ENCODE results near the gene CD79A.
"Not testable (repeated sequence)": the region's sequence is repeated elsewhere in the genome, so short reads cannot be mapped to it uniquely, and the experiment has no call there.

CD79A gene

GRCh38 chr19:41869374-41869955, 7.6 kb upstream of the CD79A start:
- DNase-seq (ENCODE audit: low read depth) = no peak
- TF ChIP-seq, protein P1, sequence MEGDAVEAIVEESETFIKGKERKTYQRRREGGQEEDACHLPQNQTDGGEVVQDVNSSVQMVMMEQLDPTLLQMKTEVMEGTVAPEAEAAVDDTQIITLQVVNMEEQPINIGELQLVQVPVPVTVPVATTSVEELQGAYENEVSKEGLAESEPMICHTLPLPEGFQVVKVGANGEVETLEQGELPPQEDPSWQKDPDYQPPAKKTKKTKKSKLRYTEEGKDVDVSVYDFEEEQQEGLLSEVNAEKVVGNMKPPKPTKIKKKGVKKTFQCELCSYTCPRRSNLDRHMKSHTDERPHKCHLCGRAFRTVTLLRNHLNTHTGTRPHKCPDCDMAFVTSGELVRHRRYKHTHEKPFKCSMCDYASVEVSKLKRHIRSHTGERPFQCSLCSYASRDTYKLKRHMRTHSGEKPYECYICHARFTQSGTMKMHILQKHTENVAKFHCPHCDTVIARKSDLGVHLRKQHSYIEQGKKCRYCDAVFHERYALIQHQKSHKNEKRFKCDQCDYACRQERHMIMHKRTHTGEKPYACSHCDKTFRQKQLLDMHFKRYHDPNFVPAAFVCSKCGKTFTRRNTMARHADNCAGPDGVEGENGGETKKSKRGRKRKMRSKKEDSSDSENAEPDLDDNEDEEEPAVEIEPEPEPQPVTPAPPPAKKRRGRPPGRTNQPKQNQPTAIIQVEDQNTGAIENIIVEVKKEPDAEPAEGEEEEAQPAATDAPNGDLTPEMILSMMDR (conservative IDR thresholded peaks at IDR 0.05; ENCODE audit: low read depth, low read length) = no peak

GRCh38 chr19:41870401-41870873, 6.6 kb upstream of the CD79A start:
- no peak overlapping the region for H3K4me3 ChIP-seq (ENCODE audit: low read length)
- DNase-seq (ENCODE audit: low read depth) = no peak
- TF ChIP-seq, protein P1 (conservative IDR thresholded peaks at IDR 0.05; ENCODE audit: low read depth, low read length) = no peak

More at GRCh38 chr19:41869374-41869955, 7.6 kb upstream of the CD79A start:
- no peak overlapping the region for H3K4me3 ChIP-seq (ENCODE audit: low read length)

DNA sequence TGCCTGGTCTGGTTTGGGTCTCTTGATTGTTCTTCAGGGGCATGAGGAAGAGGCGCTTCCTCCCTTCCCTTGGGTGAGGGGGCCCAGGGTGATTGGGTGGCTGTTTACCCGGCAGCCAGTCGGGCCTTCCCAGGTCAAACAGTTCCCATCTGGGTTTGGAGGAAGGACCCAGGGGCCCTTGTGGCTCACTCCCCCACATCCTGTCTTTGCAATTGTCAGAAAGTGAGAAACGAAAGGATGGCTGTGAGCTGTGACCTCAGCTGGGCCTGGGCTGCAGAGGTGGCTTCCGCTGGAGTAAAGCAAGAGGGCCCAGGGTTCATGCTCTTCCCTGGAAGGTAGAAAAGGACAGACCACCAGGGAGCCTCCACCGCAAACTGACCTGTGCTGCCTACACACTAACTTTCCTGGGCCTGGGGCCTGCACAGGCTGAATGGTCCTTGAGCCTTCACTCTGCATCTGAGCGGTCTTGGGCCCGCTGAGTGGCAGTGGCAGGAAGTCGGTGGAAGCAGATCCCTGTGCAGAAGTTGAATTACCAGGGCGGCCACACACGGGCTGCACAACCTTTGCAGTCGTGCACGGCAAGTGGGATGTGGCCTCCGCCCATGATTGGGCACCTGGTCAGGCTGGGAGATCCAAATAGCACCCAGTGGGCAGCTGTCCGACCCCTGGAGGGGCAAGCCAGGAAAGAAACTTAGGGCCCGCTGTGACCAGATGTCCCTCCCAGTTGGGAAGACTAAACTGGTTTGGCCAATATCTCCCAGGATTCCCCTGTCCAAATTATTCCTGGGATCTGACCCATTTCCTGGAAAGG, 5.3 kb upstream of the CD79A start:
- H3K4me3 ChIP-seq (ENCODE audit: low read length) = no peak overlapping the region
- no peak for DNase-seq (ENCODE audit: low read depth)
- TF ChIP-seq, protein P1 (conservative IDR thresholded peaks at IDR 0.05; ENCODE audit: low read depth, low read length) = no peak

DNA sequence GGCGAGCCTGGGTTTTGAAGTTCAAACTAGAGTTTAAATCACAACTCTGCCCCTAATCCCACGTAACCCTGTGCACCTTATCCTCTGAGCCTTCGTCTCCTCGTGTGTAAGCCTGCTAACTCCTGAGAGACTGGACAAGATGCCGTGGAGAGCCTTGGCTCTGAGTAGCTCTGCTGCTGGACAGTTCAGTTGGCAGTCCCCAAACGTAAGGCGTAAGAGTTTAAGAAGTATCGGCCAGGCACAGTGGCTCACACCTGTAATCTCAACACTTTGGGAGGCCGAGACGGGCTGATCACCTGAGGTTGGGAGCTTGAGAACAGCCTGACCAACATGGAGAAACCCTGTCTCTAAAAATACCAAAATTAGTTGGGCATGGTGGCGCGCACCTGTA, 4.7 kb upstream of the CD79A start:
- TF ChIP-seq, protein P1 (conservative IDR thresholded peaks at IDR 0.05; ENCODE audit: low read depth, low read length) = no peak
- DNase-seq (ENCODE audit: low read depth) = no peak
- no peak overlapping the region for H3K4me3 ChIP-seq (ENCODE audit: low read length)

DNA sequence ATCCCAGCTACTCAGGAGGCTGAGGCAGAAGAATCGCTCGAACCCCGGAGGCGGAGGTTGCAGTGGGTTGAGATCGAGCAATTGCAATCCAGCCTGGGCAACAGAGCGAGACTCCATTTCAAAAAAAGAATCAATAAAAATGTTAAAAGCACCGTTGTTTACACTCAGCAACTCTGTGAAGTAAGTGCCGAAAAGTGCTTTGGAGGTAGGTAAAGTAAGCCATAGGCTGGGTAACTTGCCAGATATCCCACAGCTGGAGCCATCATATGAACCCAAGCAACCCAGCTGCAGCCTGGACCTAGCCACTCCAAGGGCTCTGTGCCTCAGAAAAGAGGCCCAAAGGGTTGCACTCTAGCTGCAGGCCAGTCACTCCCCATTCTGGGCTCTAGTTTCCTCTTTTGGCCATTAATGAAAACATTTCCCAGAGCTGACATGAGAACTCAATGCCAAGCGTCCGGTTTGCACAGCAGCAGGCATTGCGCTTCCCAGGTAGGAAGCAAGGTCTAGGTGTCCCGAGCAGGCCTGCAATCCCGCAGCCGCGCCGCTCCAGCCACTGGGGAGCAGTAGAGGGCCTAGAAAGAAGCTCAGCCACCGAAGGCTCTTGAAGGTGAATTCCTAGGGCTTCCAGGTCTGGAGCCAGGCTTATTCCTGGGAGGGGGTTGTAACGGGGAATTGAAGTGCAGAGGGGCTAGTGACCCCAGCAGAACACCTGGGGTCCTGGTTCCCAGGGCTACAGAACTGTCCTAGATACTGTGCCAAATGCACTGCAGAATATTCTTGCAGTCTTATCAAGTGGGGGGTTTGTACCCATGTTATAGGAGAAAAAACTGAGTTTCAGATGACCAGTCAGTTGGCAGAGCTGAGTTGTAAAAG, 4.1 kb upstream of the CD79A start:
- TF ChIP-seq, protein P1 (conservative IDR thresholded peaks at IDR 0.05; ENCODE audit: low read depth, low read length) = peak; percentile 82
- DNase-seq (ENCODE audit: low read depth) = no peak

GRCh38 chr19:41875973-41876372, 1.1 kb upstream of the CD79A start:
- DNase-seq (ENCODE audit: low read depth); H3K4me3 ChIP-seq (ENCODE audit: low read length): not testable (repeated sequence)

More for the DNA sequence above, 4.1 kb upstream of the CD79A start:
- H3K4me3 ChIP-seq (ENCODE audit: low read length) = no peak overlapping the region

Measured in retinal pigment epithelial cell (primary cell).